Natural killer cell treated with Interleukin-12 subunit alpha and Interleukin-12 subunit beta and Interleukin-15 and Interleukin-18, amount 100 ng/mL, for 72 hours (primary cell): ENCODE measurements around the gene ZBTB7B. TPM values are rescaled to one million over a fixed set of nuclear protein-coding genes. Genes with fewer than 3 reads are reported as not detected.
A peak's percentile ranks its signal among the peaks of the same experiment; 100 is the strongest.

ENCODE experiments used
- ATAC-seq, 2 donors: fragments of 150-1000 bp; cut with Tn5 transposase in 1 of 2; sonication (Bioruptor Pico), chemical (Tn5 transposase) in 1 of 2; 2 replicates each; pipeline ENCODE4 v1.10.0; 2021
- DNase-seq: peaks from one replicate; pipeline ENCODE4 v3.0.0; 2022; ENCODE audit warnings: low spot score
- H3K27ac Mint-ChIP-seq, 2 donors: 1 replicate in 1 of 2; 2 replicates in 1 of 2; pipeline ENCODE4 v1.8.0; 2022; ENCODE audit warnings: mixed read lengths in 2 of 2, mild to moderate bottlenecking in 1 of 2, moderate library complexity in 1 of 2
- H3K27me3 Mint-ChIP-seq, 2 donors: 1 replicate in 1 of 2; 2 replicates in 1 of 2; pipeline ENCODE4 v1.8.0; 2022; ENCODE audit warnings: mixed read lengths in 2 of 2
- H3K36me3 Mint-ChIP-seq: one replicate; pipeline ENCODE4 v1.8.0; 2022; ENCODE audit warnings: mixed read lengths
- H3K4me1 Mint-ChIP-seq, 2 donors: 1 replicate in 1 of 2; 2 replicates in 1 of 2; pipeline ENCODE4 v1.8.0; 2022; ENCODE audit warnings: low read depth in 2 of 2, mixed read lengths in 2 of 2, mild to moderate bottlenecking in 1 of 2
- H3K4me3 Mint-ChIP-seq: one replicate; pipeline ENCODE4 v1.8.0; 2022; ENCODE audit warnings: mixed read lengths
- H3K9me3 Mint-ChIP-seq: 2 replicates; pipeline ENCODE4 v1.8.0; 2022; ENCODE audit warnings: mixed read lengths
- total RNA-seq, 2 donors: library from RNA; stranded (reverse); gene quantifications; one replicate each; pipeline ENCODE4 v1.2.3, GENCODE V29; 2022

ZBTB7B gene
- total RNA-seq, 2 donors from 2014 or later, result 78.4 to 107 TPM

DNA sequence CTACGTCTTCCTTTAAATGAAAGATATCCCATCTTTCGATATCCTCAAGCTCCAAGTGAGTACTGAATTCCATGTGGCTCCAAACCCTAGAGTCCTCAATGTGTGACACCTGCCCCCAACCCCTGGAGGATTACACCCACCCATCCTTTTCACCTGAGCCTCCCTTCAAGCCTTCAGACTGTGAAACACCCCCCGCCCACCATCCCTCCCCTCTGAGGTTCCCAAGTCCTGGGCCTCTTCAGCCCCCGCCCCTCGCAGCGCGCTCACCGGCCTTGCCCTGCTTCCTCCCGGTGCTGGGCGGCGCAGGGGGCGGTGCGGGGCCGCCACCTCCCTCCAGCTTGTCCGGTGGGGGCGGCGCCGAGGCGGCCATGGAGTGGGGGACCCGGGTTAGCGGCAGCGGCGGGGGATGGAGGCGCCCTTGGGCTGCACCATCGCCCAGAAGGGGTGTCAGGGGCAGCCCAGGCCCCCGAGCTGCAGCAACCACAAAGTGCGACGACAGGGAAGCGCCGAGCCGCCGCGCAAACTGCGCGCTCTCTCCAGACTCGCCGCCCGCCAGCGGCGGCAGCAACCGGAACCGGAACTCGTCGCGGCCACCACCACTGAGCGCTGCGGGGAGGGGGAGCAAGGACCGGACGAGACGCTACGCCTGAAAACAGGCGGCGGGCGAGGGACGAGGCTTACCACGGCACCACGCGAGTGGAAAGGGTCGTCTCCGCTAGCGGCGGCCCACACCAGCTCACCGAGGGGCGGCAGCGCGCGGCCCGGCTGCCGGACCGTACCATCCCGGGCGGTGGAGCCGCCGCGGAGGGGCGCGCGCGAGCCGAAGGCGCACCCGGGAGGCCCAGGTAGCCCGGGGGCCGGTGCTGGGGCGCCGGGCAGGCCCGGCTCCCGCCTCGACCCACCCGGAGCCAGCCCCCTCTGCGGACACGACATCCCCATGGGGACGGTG is 41.1 kb upstream of the ZBTB7B start, which contains the start of gene PYGO2:
Gene PYGO2, minus strand, starts transcription at position 576 of the 949 bp plus-strand sequence. Its CDS starts 206 bp downstream, at position 370.
- no peaks in the 10 kb centered on the region for H3K27me3 Mint-ChIP-seq
- H3K27ac Mint-ChIP-seq, result peak within 1 kb of the TSS; percentile 81 to 84
- H3K36me3 Mint-ChIP-seq, result peaks cover 6% of the 10 kb centered on the region
- no peaks in the 10 kb centered on the region for H3K9me3 Mint-ChIP-seq
- H3K4me1 Mint-ChIP-seq, result peaks cover 28 to 30% of the 10 kb centered on the region in 2 donors
- ATAC-seq (peak; percentile 93), DNase-seq (peak; percentile 88)
- peak within 1 kb of the TSS; percentile 88 for H3K4me3 Mint-ChIP-seq

DNA sequence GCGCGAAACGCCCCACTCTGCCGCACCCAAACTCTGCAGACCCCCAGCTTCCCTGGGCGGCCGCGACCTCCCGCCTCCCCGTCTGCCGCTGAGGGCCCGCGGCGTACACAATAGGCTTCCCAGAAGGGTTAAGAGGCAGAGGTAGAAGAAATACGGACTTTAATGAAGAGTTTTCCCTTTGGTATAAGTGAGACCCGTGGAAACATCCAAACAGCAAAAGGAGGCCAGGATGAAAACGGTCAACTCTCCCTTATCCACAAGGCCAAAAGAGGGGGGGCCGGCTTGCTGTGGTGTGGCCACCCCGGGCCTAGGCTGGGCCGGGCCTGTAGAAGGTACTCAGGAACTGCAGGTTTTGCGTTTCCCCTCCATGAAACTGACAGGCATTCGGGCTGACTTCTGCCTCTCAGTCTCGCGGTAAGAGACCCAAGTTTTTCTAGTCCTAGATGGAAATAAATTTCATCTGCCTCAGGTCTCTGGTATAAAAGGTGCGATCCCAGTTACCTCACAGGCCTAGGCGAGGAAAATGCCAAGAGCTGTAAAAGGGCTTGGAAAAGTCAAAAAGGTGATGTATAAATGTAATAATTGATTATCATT is 40.3 kb upstream of the ZBTB7B start:
- H3K27ac Mint-ChIP-seq, result peak overlapping the region; percentile 78 to 81
- no peaks in the 10 kb centered on the region for H3K9me3 Mint-ChIP-seq
- peaks cover 6% of the 10 kb centered on the region for H3K36me3 Mint-ChIP-seq
- peak in 1 of 2 donors; percentile 9 for ATAC-seq
- H3K4me3 Mint-ChIP-seq, result peak overlapping the region; percentile 87
- DNase-seq, result no peak
- H3K4me1 Mint-ChIP-seq, result peaks cover 28 to 29% of the 10 kb centered on the region in 2 donors
- no peaks in the 10 kb centered on the region for H3K27me3 Mint-ChIP-seq

DNA sequence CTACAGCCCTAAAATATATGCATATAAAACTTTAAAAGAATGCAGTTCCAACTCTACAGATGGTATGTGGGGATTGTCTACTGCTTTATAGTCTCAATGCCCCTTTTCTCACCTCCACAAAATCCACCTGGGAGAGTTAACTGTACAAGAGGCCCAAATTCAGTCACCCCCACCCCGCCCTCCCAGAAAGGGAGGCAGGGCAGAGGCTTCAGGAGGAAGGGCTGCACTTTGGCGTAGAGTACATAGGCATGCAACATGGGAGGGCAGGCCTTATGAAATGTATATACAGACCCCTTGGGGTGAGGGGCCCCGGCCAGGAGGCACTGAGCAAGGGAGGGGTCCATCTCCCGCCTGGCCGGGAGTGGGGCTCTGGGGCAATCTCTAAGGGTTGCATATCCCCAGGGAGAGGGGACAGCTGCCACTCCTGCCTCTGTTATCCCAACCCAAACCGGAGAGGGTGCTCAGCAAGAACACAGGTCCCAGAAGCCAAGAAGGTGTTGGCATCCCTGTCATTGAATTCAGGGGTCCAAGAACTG is 39.7 kb upstream of the ZBTB7B start:
- Mint-ChIP-seq H3K4me1 (peaks cover 28 to 29% of the 10 kb centered on the region in 2 donors), H3K9me3 (no peaks in the 10 kb centered on the region), H3K4me3 (peak overlapping the region; percentile 87), H3K27me3 (no peaks in the 10 kb centered on the region), H3K27ac (peak overlapping the region; percentile 78 to 81), H3K36me3 (peaks cover 6% of the 10 kb centered on the region)
- ATAC-seq (no peak), DNase-seq (no peak)

DNA sequence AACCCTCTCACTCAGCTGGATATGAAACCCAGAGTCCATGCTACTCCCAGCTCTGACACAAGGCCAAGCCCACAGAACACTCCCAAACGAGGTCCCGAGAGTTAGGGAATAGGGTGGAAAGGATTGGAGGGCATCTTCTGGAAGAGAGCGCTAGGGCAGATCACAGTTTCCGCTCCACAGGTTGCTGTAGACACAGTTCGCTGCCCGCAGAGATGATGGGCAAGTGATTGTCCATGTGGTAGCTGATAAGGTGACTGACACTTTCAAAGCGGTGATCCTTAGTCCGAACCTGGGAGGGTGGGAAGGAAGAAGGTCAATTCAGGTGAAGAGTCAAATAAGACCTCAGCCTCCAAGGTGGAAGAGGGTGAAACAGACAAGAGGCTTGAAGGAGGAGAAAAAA is 39.0 kb upstream of the ZBTB7B start:
- Mint-ChIP-seq H3K4me3 (no peak overlapping the region), H3K27ac (peak overlapping the region; percentile 12 to 31), H3K27me3 (no peaks in the 10 kb centered on the region), H3K4me1 (peaks cover 24 to 29% of the 10 kb centered on the region in 2 donors), H3K36me3 (peaks cover 6% of the 10 kb centered on the region), H3K9me3 (no peaks in the 10 kb centered on the region)
- DNase-seq, result no peak
- no peak for ATAC-seq

DNA sequence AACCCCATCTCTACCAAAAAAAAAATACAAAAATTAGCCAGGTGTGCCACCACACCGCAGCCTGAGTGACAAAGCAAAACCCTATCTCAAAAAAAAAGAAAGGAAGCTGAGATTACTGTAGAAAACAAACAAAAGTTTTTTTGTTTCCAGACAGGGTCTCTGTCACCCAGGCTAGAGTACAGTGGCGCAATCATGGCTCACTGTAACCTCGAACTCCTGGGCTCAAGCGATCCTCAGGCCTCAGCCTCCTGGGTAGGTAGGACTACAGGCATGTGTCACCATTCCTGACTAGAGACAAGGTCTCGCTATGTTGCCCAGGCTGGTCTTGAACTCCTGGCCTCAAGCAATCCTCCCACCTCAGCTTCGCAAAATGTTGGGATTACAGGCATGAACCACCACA is 38.2 kb upstream of the ZBTB7B start:
- H3K27ac Mint-ChIP-seq, result peak overlapping the region in 1 of 2 donors; percentile 12
- ATAC-seq, result no peak
- no peak overlapping the region for H3K4me3 Mint-ChIP-seq

DNA sequence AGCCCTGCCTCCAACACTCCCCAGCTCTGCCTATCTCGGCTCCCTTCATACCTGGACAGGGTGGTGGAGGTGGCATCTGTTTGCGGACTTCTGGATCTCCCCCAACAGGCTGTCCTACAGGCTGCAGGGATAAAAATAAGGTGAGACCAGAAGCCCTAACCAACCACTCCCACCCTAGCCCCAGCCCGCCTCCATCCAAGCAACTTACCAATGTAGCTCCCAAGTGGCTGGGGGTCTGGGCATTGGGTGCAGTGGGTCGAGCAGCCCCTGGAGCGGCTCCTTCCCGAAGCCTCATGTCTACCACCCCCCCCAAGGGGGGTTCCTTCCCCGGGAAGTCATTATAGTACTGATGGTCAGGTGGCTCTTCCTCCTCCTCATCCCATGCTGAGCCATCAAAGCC is 36.5 kb upstream of the ZBTB7B start:
- H3K27ac Mint-ChIP-seq, result no peak overlapping the region
- peaks cover 6% of the 10 kb centered on the region for H3K36me3 Mint-ChIP-seq
- peaks cover 32 to 34% of the 10 kb centered on the region in 2 donors for H3K4me1 Mint-ChIP-seq
- no peaks in the 10 kb centered on the region for H3K9me3 Mint-ChIP-seq
- no peak for ATAC-seq
- no peaks in the 10 kb centered on the region for H3K27me3 Mint-ChIP-seq
- H3K4me3 Mint-ChIP-seq, result no peak overlapping the region
- no peak for DNase-seq

More for the DNA sequence above, 38.2 kb upstream of the ZBTB7B start:
- Mint-ChIP-seq H3K27me3 (no peaks in the 10 kb centered on the region), H3K36me3 (peaks cover 6% of the 10 kb centered on the region), H3K4me1 (peaks cover 30 to 35% of the 10 kb centered on the region in 2 donors), H3K9me3 (no peaks in the 10 kb centered on the region)
- DNase-seq, result no peak

DNA sequence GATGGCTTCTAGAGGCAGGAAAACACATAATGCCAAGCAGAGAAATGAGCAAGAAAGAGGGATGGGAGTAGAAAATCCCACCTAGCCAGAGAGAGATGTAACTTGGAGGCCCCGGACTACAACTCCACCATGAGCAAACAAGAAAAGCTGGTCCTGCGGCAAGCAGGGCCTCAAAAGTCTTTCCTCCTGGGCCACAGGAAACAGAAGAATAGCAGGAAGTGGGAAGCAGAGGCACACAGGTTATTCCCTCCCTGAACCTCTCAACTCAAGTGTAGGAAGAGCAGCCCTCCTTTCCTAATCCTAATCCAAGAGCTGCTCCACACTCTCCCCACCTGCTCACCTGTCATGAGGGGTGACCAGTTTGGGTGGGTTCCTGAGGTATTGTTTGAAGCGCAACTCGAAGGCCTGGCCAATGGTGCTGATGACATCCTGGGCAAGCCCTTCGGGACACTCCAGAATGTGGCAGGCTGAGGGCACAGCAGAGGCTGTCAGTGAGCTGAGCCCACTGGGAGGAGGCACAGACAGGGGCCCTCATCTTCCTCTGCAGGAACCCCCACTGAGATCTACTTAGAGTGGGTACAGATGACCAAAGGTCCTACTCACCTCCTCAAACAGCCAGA is 35.2 kb upstream of the ZBTB7B start:
- H3K9me3 Mint-ChIP-seq, result no peaks in the 10 kb centered on the region
- no peak overlapping the region for H3K4me3 Mint-ChIP-seq
- ATAC-seq (no peak), DNase-seq (no peak)
- H3K4me1 Mint-ChIP-seq, result peaks cover 37 to 39% of the 10 kb centered on the region in 2 donors
- H3K27me3 Mint-ChIP-seq, result no peaks in the 10 kb centered on the region
- H3K36me3 Mint-ChIP-seq, result peaks cover 6% of the 10 kb centered on the region
- no peak overlapping the region for H3K27ac Mint-ChIP-seq

DNA sequence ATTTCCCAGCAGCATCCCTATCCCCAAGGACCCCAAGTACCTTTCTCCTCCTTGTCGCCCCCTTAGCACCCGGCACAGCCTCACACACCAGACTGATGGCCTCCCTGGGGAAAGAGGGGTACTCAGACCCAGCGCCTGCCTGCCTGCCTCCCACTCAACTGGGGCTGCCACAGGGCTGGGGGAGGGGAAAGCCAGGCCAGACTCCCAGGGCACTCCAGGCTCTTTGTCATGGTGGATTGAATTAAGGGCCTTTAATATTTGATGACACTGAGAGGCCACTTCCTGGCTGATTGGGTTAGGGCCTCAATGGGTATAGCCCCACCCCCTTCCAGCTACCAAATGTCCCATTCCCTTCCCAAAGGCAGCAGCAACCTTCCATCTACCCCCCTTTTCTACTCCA is 33.9 kb upstream of the ZBTB7B start:
- Mint-ChIP-seq H3K9me3 (no peaks in the 10 kb centered on the region), H3K27me3 (no peaks in the 10 kb centered on the region), H3K27ac (peak overlapping the region; percentile 62 to 86), H3K4me1 (peaks cover 36 to 40% of the 10 kb centered on the region in 2 donors), H3K36me3 (peaks cover 3% of the 10 kb centered on the region), H3K4me3 (no peak overlapping the region)
- no peak for DNase-seq
- ATAC-seq, result no peak

DNA sequence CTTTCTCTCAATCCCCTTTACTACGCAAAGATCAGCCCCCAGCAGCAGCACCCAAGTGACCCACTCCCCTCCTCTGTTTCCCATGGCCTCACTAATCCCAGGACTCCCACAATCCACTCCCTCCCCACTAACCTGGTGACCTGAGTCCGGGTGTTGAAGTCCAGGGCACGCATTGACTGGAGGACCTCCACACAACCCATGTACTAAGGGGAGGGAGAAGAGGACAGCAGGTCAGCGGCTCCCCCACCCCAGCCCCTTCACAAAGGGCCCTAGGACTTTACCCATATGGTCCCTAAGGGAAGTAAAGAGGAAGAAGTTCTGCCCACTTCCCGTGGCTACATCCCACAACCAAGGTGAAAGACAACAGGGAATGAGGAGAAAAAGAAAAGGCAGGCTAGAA is 33.4 kb upstream of the ZBTB7B start:
- peak overlapping the region; percentile 32 for H3K4me3 Mint-ChIP-seq
- H3K36me3 Mint-ChIP-seq, result no peaks in the 10 kb centered on the region
- H3K27ac Mint-ChIP-seq, result peak overlapping the region; percentile 62 to 86
- ATAC-seq (no peak), DNase-seq (no peak)
- H3K4me1 Mint-ChIP-seq, result peaks cover 33 to 36% of the 10 kb centered on the region in 2 donors
- no peaks in the 10 kb centered on the region for H3K27me3 Mint-ChIP-seq
- no peaks in the 10 kb centered on the region for H3K9me3 Mint-ChIP-seq

DNA sequence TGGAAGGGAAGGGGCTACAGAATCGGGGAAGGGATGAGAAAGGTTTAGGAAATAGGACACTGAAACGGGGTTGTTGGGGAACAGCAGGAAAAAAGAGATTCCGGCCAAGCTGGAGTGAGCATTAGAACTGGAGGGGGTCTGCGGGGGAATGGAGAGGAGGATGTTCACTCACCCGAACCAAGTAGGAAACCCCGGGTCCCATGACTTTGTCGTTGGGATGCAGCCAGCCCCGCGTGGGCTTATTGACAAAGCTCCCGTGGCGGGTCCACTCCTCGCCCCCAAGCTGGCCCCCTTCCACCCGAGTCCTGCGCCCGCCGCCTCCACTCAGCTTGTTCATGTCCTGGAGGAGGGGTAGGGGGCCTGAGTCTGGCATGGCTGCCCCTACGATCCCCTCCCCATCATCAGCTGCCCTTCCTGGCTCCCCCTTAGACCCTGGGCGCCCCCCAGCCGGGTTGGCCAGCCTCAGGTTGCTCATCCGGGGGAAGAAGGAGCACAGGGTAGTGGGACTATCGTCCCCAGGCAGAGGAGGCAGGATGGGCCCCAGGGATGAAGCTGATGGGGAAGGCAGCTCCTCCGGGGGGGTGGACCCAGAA is 32.6 kb upstream of the ZBTB7B start:
- DNase-seq, result no peak
- Mint-ChIP-seq H3K27ac (peak overlapping the region; percentile 62 to 86), H3K27me3 (no peaks in the 10 kb centered on the region), H3K4me3 (peak overlapping the region; percentile 32), H3K36me3 (no peaks in the 10 kb centered on the region), H3K4me1 (peaks cover 33 to 36% of the 10 kb centered on the region in 2 donors), H3K9me3 (no peaks in the 10 kb centered on the region)
- ATAC-seq, result no peak

DNA sequence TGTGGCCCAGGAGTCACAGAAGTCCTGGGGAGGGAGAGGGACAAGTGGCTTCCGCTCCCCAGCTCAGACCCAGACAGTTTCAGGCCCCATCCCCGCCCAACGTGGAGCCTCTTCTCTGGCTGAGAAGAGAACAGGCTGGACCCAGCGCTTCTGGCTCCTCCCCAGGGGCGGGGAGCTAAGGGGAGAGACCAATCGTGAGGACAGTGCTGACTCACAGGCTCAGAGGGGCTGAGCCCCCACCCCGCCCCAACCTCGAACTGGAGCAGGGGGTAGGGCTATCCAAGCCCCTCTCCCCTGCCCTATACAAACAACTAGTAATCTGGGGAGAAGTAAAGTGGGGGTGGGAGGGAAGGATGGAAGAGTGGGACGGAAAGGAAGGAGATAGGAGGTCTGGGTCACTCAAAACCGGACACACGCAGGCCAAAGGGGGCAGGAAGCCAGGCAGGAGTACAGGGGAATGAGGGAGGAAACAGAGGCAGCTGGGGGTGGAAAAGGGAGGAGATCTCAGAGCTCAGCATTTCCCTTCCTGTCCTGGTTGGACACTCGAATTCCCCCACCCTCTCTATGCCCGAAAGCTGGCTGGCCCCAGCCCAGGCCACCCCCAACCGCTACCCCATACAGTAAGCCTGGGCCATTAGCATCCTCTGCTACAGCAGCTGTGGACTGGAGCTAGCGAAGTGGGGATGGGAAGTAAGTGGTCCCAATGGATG is 31.8 kb upstream of the ZBTB7B start, which contains the start of gene SHC1:
Gene SHC1, minus strand, starts transcription at position 117 of the 710 bp plus-strand sequence. CDS start 221 bp downstream, outside the sequence.
- Mint-ChIP-seq H3K4me3 (peak within 1 kb of the TSS; percentile 65), H3K36me3 (no peaks in the 10 kb centered on the region), H3K27me3 (no peaks in the 10 kb centered on the region), H3K4me1 (peaks cover 33 to 36% of the 10 kb centered on the region in 2 donors), H3K27ac (peak within 1 kb of the TSS; percentile 63 to 86), H3K9me3 (no peaks in the 10 kb centered on the region)
- no peak for ATAC-seq
- no peak for DNase-seq

DNA sequence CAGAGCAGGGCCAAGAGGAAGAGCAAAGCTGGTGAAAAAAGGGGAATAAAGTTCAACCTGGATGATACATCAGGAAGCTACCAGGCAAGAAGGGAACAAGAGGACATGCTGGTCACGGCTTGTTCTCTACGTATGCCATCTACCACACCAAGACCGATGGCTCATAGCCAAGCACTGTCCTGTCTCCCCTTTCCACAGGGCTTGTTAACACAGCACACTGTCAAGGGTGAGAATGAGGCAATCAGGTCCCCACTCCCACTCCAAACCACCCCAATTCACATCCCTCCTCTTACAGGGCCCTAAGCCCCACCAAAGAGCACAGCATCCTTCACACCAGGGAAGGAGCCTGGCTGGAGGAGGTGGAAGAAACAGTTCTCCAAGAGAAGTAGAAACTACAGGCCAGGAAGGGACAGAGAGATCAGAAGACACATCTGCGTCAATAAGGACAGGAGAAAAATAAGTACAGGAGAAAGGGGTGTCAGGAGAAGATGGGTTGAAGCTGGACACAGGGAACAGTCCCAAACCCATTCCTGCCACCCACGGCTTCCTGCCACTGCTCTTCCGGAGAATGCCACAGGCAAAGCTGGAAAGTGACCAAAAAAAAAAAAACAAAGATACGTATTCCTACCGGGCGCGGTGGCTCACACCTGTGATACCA is 31.1 kb upstream of the ZBTB7B start:
- H3K9me3 Mint-ChIP-seq, result no peaks in the 10 kb centered on the region
- H3K4me3 Mint-ChIP-seq, result peak overlapping the region; percentile 65
- peaks cover 33 to 36% of the 10 kb centered on the region in 2 donors for H3K4me1 Mint-ChIP-seq
- peak overlapping the region; percentile 63 to 69 for H3K27ac Mint-ChIP-seq
- H3K27me3 Mint-ChIP-seq, result no peaks in the 10 kb centered on the region
- ATAC-seq (no peak), DNase-seq (no peak)
- H3K36me3 Mint-ChIP-seq, result no peaks in the 10 kb centered on the region
